DOHH2 (cell line): Measurements from ENCODE around the gene IST1.

ENCODE experiments used
- EZH2phosphoT487 ChIP-seq: fragments of 200-600 bp; sonication (generic); IDR thresholded peaks from 2 replicates; pipeline ENCODE4 v1.6.1; 2017; ENCODE audit warnings: borderline replicate concordance, mild to moderate bottlenecking, antibody characterized with exemption, low read length, moderate library complexity, mixed read lengths
- TF ChIP-seq, protein P1 (sequence below): fragments of 200-600 bp; sonication (generic); IDR thresholded peaks from one replicate; pipeline ENCODE4 v1.5.1; 2014; ENCODE audit warnings: antibody characterized with exemption, mild to moderate bottlenecking, low read depth, low read length; ENCODE audit not compliant: poor library complexity, severe bottlenecking

DNA sequence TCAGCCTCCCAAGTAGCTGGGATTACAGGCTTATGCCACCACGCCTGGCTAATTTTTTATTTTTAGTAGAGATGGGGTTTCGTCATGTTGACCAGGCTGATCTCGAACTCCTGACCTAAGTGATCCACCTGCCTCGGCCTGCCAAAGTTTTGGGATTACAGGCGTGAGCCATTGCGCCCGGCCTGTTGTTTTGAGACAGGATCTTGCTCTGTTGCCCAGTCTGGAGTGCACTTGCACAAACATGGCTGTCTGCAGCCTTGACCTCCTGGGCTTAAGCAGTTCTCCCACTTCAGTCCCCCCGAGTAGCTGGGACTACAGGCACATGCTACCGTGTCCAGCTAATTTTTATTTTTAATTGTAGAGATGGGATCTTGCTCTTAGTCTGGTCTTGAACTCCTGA is 8.9 kb downstream of the IST1 start:
- TF ChIP-seq, protein P1, sequence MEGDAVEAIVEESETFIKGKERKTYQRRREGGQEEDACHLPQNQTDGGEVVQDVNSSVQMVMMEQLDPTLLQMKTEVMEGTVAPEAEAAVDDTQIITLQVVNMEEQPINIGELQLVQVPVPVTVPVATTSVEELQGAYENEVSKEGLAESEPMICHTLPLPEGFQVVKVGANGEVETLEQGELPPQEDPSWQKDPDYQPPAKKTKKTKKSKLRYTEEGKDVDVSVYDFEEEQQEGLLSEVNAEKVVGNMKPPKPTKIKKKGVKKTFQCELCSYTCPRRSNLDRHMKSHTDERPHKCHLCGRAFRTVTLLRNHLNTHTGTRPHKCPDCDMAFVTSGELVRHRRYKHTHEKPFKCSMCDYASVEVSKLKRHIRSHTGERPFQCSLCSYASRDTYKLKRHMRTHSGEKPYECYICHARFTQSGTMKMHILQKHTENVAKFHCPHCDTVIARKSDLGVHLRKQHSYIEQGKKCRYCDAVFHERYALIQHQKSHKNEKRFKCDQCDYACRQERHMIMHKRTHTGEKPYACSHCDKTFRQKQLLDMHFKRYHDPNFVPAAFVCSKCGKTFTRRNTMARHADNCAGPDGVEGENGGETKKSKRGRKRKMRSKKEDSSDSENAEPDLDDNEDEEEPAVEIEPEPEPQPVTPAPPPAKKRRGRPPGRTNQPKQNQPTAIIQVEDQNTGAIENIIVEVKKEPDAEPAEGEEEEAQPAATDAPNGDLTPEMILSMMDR, result no peak
- no peak for TF ChIP-seq EZH2phosphoT487
